ENCODE results near the gene LRRC4B.

The LRRC4B gene

GRCh38 chr19:50506700-50507099 lies 61.5 kb downstream of the LRRC4B start:
- DNase-seq (ENCODE audit: low read depth) = no peak

DNA sequence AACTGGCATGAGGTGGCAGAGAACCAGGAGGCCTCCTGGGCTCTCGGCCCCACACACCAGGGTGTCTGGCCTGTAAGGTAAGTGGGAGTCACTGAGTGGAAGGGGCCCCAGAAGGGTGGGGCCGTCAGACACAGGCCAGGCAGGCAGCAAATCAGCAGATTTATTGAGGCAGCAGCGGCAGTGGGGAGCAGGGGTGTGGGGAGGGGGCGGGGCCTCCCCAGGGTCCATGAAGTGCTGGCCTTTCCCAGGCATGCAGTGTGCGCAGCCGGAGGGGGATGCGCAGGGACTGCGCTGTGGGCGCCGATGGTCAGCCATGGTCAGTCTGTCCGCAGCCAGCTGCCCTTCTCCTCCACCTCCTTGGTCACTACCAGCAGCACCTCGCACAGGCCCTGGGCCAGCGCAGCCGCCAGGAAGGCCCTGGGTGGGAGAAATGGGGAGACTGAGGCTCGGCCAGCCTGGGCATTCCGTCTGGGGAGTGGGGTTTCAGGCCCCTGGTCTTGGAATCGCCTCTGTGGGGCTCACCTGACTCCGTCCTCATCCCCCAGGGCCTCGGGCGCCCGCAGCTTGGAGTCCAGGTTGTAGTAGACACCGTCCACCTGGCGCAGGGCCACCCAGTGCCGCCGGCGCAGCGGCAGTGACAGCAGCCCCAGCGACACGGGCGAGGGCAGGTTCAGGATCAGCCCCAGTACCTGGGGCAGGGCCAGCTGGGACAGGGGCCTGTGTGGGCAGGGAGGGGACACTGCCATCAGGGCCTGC lies 62.2 kb downstream of the LRRC4B start:
- DNase-seq (ENCODE audit: low read depth) = no peak

DNA sequence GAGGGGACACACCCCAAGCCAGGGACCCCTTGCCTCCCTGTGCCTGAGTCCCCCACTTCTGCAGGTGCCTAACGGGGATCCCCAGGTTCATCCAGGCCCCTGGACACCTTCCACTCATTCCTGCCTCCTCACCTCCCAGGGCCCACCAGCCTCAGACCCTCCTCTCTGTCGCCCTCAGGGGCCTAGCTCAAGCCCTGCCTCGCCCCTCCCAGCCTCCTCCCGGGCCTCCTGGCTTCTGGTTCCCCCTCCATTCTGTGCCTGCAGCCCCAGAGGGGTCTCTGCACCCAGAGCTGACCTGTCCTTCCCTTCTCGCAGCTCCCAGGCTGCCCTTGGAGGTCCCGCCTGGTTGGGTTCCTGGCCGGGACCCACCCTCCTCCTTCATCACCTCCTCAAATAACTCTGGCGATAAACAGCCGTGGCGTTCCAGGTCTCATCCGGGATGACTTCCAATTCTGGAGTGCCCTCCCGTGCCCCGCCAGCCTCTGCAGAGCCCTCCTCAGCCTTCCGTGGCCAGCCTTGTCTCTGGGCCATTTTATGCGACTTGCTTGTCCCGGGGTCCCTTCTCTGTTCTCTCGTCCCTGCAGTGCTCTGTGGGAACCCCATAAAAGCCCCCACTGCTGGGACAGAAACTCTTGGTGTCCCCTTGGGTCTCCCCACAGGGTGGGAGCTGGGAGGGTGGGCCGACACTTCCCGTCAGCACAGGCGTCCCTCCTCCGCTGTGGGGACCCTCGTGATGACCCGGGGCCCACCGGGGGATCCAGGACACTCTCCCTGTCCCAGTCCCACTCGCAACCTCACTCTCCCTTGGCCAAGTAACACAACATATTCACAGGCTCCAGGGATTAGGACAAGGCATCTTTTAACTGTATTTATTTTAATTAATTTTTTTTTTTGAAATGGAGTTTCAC lies 66.4 kb downstream of the LRRC4B start:
- DNase-seq (ENCODE audit: low read depth) = no peak

GRCh38 chr19:50501186-50501567 lies 67.1 kb downstream of the LRRC4B start:
- DNase-seq (ENCODE audit: low read depth) = no peak

GRCh38 chr19:50500753-50501151 lies 67.5 kb downstream of the LRRC4B start:
- no peak for DNase-seq (ENCODE audit: low read depth)

- DNase-seq (ENCODE audit: low read depth) = no peak
Observed at GRCh38 chr19:50500060-50500752, 68.0 kb downstream of the LRRC4B start.

DNA sequence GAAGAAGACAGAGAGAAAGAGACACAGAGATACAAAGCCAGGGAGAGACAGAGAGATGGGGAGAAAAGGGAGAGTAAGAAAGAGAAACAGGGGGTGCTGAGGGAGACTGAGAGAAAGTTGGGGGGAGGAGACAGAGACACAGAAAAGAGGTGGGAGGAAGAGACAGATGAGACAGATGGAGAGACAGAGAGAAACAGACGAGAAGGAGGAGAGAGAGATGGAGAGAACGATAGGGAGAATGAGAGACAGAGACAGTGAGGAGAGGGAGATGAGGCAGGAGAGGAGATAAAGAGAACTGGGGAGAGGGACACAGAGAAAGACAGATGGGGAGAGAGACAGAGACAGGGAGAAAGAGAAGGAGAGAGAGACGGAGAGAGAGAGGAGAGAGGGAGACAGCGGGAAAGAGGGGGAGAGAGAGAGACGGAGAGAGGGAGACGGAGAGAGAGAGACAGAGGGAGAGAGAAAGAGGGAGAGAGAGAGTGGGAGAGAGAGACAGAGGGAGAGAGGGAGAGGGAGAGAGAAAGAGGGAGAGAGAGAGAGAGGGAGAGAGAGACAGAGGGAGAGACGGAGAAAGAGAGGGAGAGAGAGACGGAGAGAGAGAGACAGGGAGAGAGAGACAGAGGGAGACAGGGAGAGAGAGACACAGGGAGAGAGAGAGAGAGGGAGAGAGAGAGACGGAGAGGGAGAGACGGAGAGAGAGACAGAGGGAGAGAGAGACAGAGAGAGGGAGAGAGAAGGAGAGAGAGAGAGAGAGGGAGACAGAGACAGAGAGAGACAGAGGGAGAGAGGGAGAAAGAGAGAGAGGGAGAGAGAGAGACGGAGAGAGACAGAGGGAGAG lies 69.8 kb downstream of the LRRC4B start:
- DNase-seq (ENCODE audit: low read depth) = no peak

GRCh38 chr19:50497022-50497405 lies 71.2 kb downstream of the LRRC4B start:
- no peak for DNase-seq (ENCODE audit: low read depth)

GRCh38 chr19:50496189-50497021 lies 71.8 kb downstream of the LRRC4B start:
- no peak for DNase-seq (ENCODE audit: low read depth)

- DNase-seq (ENCODE audit: low read depth) = no peak
Observed at GRCh38 chr19:50495020-50495531, 73.2 kb downstream of the LRRC4B start.

DNA sequence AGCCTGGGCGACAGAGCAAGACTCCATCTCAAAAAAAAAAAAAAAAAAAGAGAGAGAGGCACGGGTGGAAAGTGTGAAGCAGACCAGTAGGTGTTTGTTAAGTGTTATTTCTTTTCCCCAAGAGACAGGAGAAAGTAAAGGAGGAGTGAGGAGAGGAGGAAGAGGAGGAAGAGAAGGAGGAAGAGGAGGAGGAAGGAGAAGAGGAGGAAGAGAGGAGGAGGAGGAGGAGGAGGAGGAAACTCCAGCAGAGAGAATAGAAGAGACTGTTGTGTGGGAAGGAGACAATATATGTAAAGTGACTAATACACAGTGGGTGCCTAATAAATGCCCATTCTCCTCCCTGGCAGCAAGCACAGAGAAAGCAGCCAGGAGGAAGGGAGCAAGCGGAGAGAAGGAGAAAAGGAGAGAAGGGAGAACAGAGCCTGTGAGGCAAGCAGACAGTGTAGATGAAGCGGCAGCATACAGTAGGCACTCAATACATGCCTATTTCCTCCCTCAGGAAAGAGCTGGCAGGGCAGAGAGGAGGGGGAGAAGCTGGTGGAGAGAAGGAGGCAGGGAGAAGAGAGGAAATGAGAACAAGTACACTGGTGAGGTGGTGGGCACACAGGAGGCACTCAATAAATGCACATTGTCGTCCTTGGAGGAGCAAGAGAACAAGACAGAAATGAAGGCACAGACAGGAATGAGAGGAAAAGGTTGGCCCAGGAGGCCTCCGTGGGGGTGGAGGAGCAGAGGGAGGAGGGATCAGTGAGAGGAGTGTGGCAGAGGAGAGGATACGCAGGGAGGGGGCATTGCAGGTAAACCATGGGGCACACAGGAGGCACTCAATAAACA lies 73.8 kb downstream of the LRRC4B start:
- no peak for DNase-seq (ENCODE audit: low read depth)

DNA sequence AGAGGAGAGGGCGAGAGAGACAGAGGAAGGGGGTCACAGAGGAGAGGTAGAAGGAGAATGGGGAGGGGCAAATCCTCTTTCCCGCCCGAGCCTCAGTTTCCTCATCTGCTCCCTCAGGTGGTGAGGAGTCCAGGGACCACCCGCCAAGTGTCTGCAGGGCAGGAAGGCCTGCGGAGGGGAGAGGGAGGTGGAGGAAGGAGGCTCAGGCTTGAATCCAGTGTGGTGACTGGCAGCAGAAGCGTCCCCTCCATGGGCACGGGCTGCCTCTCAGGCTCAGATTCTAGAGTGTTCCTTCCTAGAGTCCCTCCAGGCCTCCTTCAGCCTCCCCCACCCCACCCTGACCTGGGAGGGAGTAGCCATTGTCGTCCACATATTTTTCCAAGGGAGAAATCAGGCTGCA lies 75.1 kb downstream of the LRRC4B start:
- no peak for DNase-seq (ENCODE audit: low read depth)

GRCh38 chr19:50492303-50493052 lies 75.8 kb downstream of the LRRC4B start:
- no peak for DNase-seq (ENCODE audit: low read depth)

GRCh38 chr19:50490991-50491472 lies 77.2 kb downstream of the LRRC4B start:
- no peak for DNase-seq (ENCODE audit: low read depth)

GRCh38 chr19:50490411-50490811 lies 77.8 kb downstream of the LRRC4B start:
- DNase-seq (ENCODE audit: low read depth) = no peak

- DNase-seq (ENCODE audit: low read depth) = no peak
Observed at GRCh38 chr19:50489461-50490011, 78.7 kb downstream of the LRRC4B start.

DNA sequence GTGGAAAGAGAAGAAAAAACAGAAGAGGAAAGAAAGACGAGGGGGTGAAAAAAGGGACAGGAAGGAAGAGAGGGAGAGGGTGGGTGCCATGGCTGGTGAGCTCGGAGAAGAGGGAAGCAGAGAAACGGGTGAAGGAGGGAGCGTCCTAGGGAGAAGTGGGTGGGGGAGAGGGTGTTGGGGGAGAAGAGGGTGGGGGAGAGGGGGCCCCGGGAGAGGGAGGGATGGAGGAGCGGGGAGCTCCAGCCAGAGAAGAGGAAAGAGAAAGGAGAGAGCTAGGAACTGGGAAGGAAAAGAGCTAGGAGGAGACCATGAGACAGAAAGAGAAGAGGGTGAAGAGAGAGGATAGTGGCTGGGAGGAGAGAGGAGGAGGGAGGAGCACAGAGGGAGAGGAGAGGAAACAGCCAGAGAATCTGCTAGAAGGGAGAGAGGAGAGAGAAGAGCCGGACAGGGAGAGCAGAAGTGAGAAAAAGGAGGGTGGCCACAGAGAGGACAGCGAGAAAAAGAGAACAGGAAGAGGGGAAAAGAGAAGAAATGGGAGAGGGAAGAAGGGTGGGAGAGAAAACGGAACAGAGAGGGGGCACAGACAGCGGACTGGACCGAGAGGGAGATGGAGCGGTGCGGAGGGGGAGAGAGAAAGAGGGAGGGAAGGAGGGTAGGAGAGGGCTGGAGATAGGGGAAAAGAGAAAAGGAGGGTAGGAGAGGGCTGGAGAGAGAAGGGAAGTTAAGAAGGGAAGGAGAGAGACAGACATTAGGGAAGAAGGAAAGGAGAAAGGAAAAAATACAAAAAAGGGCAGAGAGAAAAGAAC lies 79.6 kb downstream of the LRRC4B start:
- DNase-seq (ENCODE audit: low read depth) = no peak

All from fibroblast of the conjunctiva (primary cell).